Keratinocyte (primary cell): Measurements from ENCODE around the gene KCNC1. TPM values are rescaled to one million over a fixed set of nuclear protein-coding genes. Genes with fewer than 3 reads are reported as not detected.

Experiments
- DNase-seq: peaks from one replicate; pipeline ENCODE4 v3.0.0-alpha.2; 2011; ENCODE audit warnings: low read depth, missing footprints, low spot score
- FAIRE-seq: peaks from 2 replicates; lab custom pipeline; 2011; peaks lifted over from hg19 to GRCh38; lab: Jason Lieb, UNC
- H2AFZ ChIP-seq: 2 replicates; pipeline ENCODE4 v1.6.0; 2012; ENCODE audit warnings: low read length, control low read depth, inconsistent platforms; ENCODE audit not compliant: control insufficient read depth
- H3K27ac ChIP-seq: 2 replicates; pipeline ENCODE4 v1.5.1; 2011; ENCODE audit warnings: low read length; ENCODE audit not compliant: control insufficient read depth, insufficient read depth
- H3K27me3 ChIP-seq: 3 replicates; pipeline ENCODE4 v1.6.0; 2011; ENCODE audit warnings: low read length; ENCODE audit not compliant: control insufficient read depth, insufficient read depth; ENCODE audit errors: extremely low read depth
- H3K36me3 ChIP-seq, 2 experiments: 2 replicates in 1 of 2; 3 replicates in 1 of 2; pipeline ENCODE4 v1.5.1; 2011; ENCODE audit warnings: low read length in 2 of 2, mild to moderate bottlenecking in 1 of 2; ENCODE audit not compliant: control insufficient read depth in 2 of 2, insufficient read depth in 2 of 2; ENCODE audit errors: extremely low read depth in 1 of 2
- H3K4me1 ChIP-seq: 3 replicates; pipeline ENCODE4 v1.5.1; 2011; ENCODE audit warnings: low read length; ENCODE audit not compliant: control insufficient read depth, insufficient read depth; ENCODE audit errors: extremely low read depth
- H3K4me2 ChIP-seq: 3 replicates; pipeline ENCODE4 v1.6.0; 2011; ENCODE audit warnings: low read depth, low read length; ENCODE audit not compliant: control insufficient read depth, insufficient read depth; ENCODE audit errors: extremely low read depth
- H3K4me3 ChIP-seq, 3 experiments: fragments of 200-600 bp in 1 of 3; sonication (generic) in 1 of 3; 2 replicates in 2 of 3; 3 replicates in 1 of 3; pipeline ENCODE4 v1.5.1; 2011 to 2016; ENCODE audit warnings: low read length in 3 of 3, mild to moderate bottlenecking in 3 of 3, control low read depth in 2 of 3, inconsistent platforms in 1 of 3, low read depth in 1 of 3, mixed read lengths in 1 of 3, mixed run types in 1 of 3, moderate library complexity in 1 of 3; ENCODE audit not compliant: control insufficient read depth in 2 of 3, insufficient read depth in 2 of 3; ENCODE audit errors: extremely low read depth in 1 of 3
- H3K79me2 ChIP-seq: 2 replicates; pipeline ENCODE4 v1.6.0; 2012; ENCODE audit warnings: low read length; ENCODE audit not compliant: control insufficient read depth, insufficient read depth
- H3K9ac ChIP-seq: 3 replicates; pipeline ENCODE4 v1.6.0; 2011; ENCODE audit warnings: low read length; ENCODE audit not compliant: control insufficient read depth, insufficient read depth; ENCODE audit errors: extremely low read depth
- H3K9me1 ChIP-seq: 3 replicates; pipeline ENCODE4 v1.6.0; 2011; ENCODE audit warnings: low read length; ENCODE audit not compliant: control insufficient read depth, insufficient read depth; ENCODE audit errors: extremely low read depth
- H3K9me3 ChIP-seq: 2 replicates; pipeline ENCODE4 v1.5.1; 2012; ENCODE audit warnings: low read depth, low read length; ENCODE audit not compliant: control insufficient read depth
- H4K20me1 ChIP-seq: 3 replicates; pipeline ENCODE4 v1.6.0; 2011; ENCODE audit warnings: low read length; ENCODE audit not compliant: control insufficient read depth, insufficient read depth; ENCODE audit errors: extremely low read depth
- CTCF ChIP-seq, 3 experiments: IDR thresholded peaks in 1 of 3; conservative IDR thresholded peaks in 1 of 3; optimal IDR thresholded peaks in 1 of 3; 2 replicates in 2 of 3; 3 replicates in 1 of 3; pipeline versions ENCODE3 to v1.5.1; 2011; ENCODE audit warnings: low read length in 3 of 3, mild to moderate bottlenecking in 3 of 3, moderate library complexity in 2 of 3, control low read depth in 1 of 3, inconsistent platforms in 1 of 3; ENCODE audit not compliant: insufficient read depth in 2 of 3; ENCODE audit errors: extremely low read depth in 1 of 3
- EZH2 ChIP-seq: IDR thresholded peaks from one replicate; pipeline ENCODE4 v1.6.1; 2012; ENCODE audit warnings: inconsistent platforms, mild to moderate bottlenecking, low read length, moderate library complexity
- dilution Hi-C: fragments of 300-500 bp; cut with MboI; formaldehyde crosslinking; loops from one replicate; pipeline ENCODE4 v1.7.0; 2020; ENCODE audit warnings: low sequenced_read_pairs; ENCODE audit not compliant: extremely low pct_ligation_motif_present
- polyA plus RNA-seq, 5 experiments: library from polyadenylated mRNA; depleted of rRNA in 3 of 5; stranded (reverse) in 3 of 5; stranded (forward) in 1 of 5; unstranded in 1 of 5; fragments of >200 nt; gene quantifications; 1 replicate in 1 of 5; 2 replicates in 3 of 5; 3 replicates in 1 of 5; pipeline versions ENCODE4 v1.2.1 to v1.2.3, GENCODE V29; 2011 to 2012; ENCODE audit warnings: missing spikeins in 2 of 5, low read depth in 1 of 5, low replicate concordance in 1 of 5

KCNC1 gene
- polyA plus RNA-seq, 1 donor (not counting 4 experiments of a cell fraction or from before 2014, with no cell fraction given) = not detected

- DNase-seq (no peak), FAIRE-seq (no peak)
- H3K4me3 ChIP-seq = no peak overlapping the region
- no peaks in the 10 kb centered on the region for H4K20me1 ChIP-seq
- no peaks in the 10 kb centered on the region for H3K9me1 ChIP-seq
- H3K27me3 ChIP-seq = peaks cover 71% of the 10 kb centered on the region
- H3K4me2 ChIP-seq = no peak overlapping the region
- no peak overlapping the region for H3K27ac ChIP-seq
- H3K79me2 ChIP-seq = no peaks in the 10 kb centered on the region
- no peak overlapping the region for H3K9ac ChIP-seq
- no peaks in the 10 kb centered on the region for H3K9me3 ChIP-seq
- TF ChIP-seq EZH2 (peak; percentile 11), CTCF (optimal IDR thresholded peaks at IDR 0.05 in 1 of 3, IDR thresholded peaks at IDR 0.05 in 1 of 3, conservative IDR thresholded peaks at IDR 0.05 in 1 of 3; ENCODE audit: extremely low read depth in 1 of 3, insufficient read depth in 2 of 3, low read length in 3 of 3) (no peak)
- no peaks in the 10 kb centered on the region for H3K36me3 ChIP-seq
- dilution Hi-C loops = no loop called here
- H2AFZ ChIP-seq = no peak overlapping the region
- peaks cover 2% of the 10 kb centered on the region for H3K4me1 ChIP-seq
These were observed 16.0 kb upstream of the KCNC1 start for GRCh38 chr11:17718510-17718962.

- no peak within 1 kb of the TSS for H3K9ac ChIP-seq
- no peaks in the 10 kb centered on the region for H3K9me1 ChIP-seq
- no peak within 1 kb of the TSS for H2AFZ ChIP-seq
- no peaks in the 10 kb centered on the region for H3K79me2 ChIP-seq
- H3K9me3 ChIP-seq = no peaks in the 10 kb centered on the region
- dilution Hi-C loops = no loop called here
- H3K4me3 ChIP-seq = no peak within 1 kb of the TSS
- no peak for FAIRE-seq
- peak; percentile 44 for TF ChIP-seq EZH2
- no peak for TF ChIP-seq CTCF (optimal IDR thresholded peaks at IDR 0.05 in 1 of 3, IDR thresholded peaks at IDR 0.05 in 1 of 3, conservative IDR thresholded peaks at IDR 0.05 in 1 of 3; ENCODE audit: extremely low read depth in 1 of 3, insufficient read depth in 2 of 3, low read length in 3 of 3)
- peaks cover 2% of the 10 kb centered on the region for H3K4me1 ChIP-seq
- H3K27ac ChIP-seq = no peak within 1 kb of the TSS
- H3K36me3 ChIP-seq = no peaks in the 10 kb centered on the region
- H3K27me3 ChIP-seq = peaks cover 74% of the 10 kb centered on the region
- DNase-seq = no peak
- H4K20me1 ChIP-seq = no peaks in the 10 kb centered on the region
- no peak within 1 kb of the TSS for H3K4me2 ChIP-seq
These were observed 15.3 kb upstream of the KCNC1 start, which contains the start of gene MYOD1 for GRCh38 chr11:17719028-17719937. Gene MYOD1 (plus strand): TSS chr11:17719571. CDS start chr11:17719783, 212 bp downstream.
